ENCODE data around the gene ATP11C. TPM values are rescaled to one million over a fixed set of nuclear protein-coding genes. Genes with fewer than 3 reads are reported as not detected.

The ATP11C gene
- total and polyA plus RNA-seq, 2 of the 4 experiments (the other 2 are of a cell fraction), result 19.3 to 40.0 TPM

DNA sequence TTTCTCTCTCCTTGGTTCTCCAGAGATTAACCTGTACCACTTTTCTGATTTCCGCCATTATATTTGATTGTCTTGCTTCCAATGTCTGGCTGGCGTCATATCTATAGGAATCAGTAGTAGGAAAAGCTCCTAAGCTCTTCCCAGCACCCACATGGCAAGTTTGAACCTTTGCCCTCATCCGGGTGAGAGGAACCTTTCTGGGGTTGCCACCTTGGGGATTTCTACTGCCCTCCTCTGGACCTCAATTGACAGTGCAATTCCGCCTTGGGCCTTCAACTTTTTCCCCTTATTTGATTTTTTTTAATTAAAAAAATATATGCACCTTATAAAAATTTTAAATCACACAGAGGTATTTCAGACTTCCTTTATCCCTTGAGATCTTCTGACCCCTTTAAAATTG is 34.4 kb upstream of the ATP11C start:
- no peak for ATAC-seq (ENCODE audit: low read depth)
- Histone ChIP-seq H3K9ac (ENCODE audit: low read depth, low read length) (no peak overlapping the region), H3K23ac (ENCODE audit: low read depth, low read length) (no peak overlapping the region), H3K36me3 (ENCODE audit: control insufficient read depth, insufficient read depth, low read length) (no peaks in the 10 kb centered on the region), H3K4me1 (ENCODE audit: control insufficient read depth, insufficient read depth, low read length) (no peaks in the 10 kb centered on the region), H3K9me3 (ENCODE audit: control insufficient read depth, insufficient read depth, low read length) (no peaks in the 10 kb centered on the region), H3K56ac (ENCODE audit: extremely low read depth, insufficient read depth, low read length) (no peak overlapping the region), H2BK5ac (ENCODE audit: low read depth, low read length, poor library complexity, severe bottlenecking) (no peak overlapping the region), H2BK20ac (ENCODE audit: low read depth, low read length) (no peak overlapping the region), H3K27me3 (ENCODE audit: control insufficient read depth, insufficient read depth, low read length) (no peaks in the 10 kb centered on the region; the same call in 1 of the 2 replicates), H4K20me1 (ENCODE audit: insufficient read depth, low read length) (no peaks in the 10 kb centered on the region), H3K4ac (ENCODE audit: low read depth, low read length) (no peak overlapping the region), H2BK120ac (ENCODE audit: low read depth, low read length) (no peak overlapping the region), H3K27ac (ENCODE audit: insufficient read depth, low read length) (no peak overlapping the region), H3K79me1 (ENCODE audit: low read depth in 1 of 2, low read length in 2 of 2) (no peaks in the 10 kb centered on the region), H2AK9ac (replicated peaks; ENCODE audit: low read depth, low read length, poor library complexity) (no peak overlapping the region), H2BK15ac (ENCODE audit: low read depth, low read length) (no peak overlapping the region), H2AK5ac (ENCODE audit: low read depth, low read length) (no peak overlapping the region), H3K18ac (ENCODE audit: low read depth, low read length) (no peak overlapping the region), H4K5ac (ENCODE audit: low read depth, low read length) (no peak overlapping the region), H2AFZ (replicated peaks; ENCODE audit: low read length, poor library complexity) (no peak overlapping the region), H3K9me1 (ENCODE audit: insufficient read depth, low read length) (no peaks in the 10 kb centered on the region), H3K14ac (replicated peaks; ENCODE audit: low read depth, low read length) (no peak overlapping the region), H4K8ac (ENCODE audit: low read depth in 2 of 2, low read length in 2 of 2) (no peak overlapping the region), H4K91ac (ENCODE audit: insufficient read depth, low read depth, low read length) (no peak overlapping the region), H3K4me3 (ENCODE audit: insufficient read depth, low read depth, low read length) (no peak overlapping the region), H3K4me2 (ENCODE audit: low read depth, low read length) (no peak overlapping the region)
- CTCF ChIA-PET, result interaction anchor here (0.6 kb wide), 1 partner anchor 11 kb away, joined by 3 read pairs; no protein-coding TSS in a partner anchor
- TF ChIP-seq RAD21 (IDR thresholded peaks at IDR 0.05; ENCODE audit: low read length) (peak; percentile 44), RCOR1 (IDR thresholded peaks at IDR 0.05; ENCODE audit: insufficient replicate concordance, low read length) (no peak), CTCF (conservative IDR thresholded peaks at IDR 0.05; ENCODE audit: low read depth, low read length) (peak; percentile 37), SMC3 (IDR thresholded peaks at IDR 0.05; ENCODE audit: low read depth, low read length) (peak; percentile 34; the same call in 1 of the 2 replicates), NFE2L2 (IDR thresholded peaks at IDR 0.05; ENCODE audit: low read depth, low read length) (no peak), CEBPB (IDR thresholded peaks at IDR 0.05; ENCODE audit: low read depth, low read length) (no peak), MAZ (IDR thresholded peaks at IDR 0.05; ENCODE audit: borderline replicate concordance, low read depth, low read length) (no peak), RFX5 (IDR thresholded peaks at IDR 0.05; ENCODE audit: low read depth, low read length) (no peak), FOS (IDR thresholded peaks at IDR 0.05; ENCODE audit: low read depth, low read length) (no peak), CHD1 (IDR thresholded peaks at IDR 0.05; ENCODE audit: low read depth, low read length) (no peak), POLR2A (IDR thresholded peaks at IDR 0.05; ENCODE audit: low read depth, low read length) (no peak), MXI1 (IDR thresholded peaks at IDR 0.05; ENCODE audit: borderline replicate concordance, low read depth, low read length) (no peak)
- TF ChIP-seq, protein P1, sequence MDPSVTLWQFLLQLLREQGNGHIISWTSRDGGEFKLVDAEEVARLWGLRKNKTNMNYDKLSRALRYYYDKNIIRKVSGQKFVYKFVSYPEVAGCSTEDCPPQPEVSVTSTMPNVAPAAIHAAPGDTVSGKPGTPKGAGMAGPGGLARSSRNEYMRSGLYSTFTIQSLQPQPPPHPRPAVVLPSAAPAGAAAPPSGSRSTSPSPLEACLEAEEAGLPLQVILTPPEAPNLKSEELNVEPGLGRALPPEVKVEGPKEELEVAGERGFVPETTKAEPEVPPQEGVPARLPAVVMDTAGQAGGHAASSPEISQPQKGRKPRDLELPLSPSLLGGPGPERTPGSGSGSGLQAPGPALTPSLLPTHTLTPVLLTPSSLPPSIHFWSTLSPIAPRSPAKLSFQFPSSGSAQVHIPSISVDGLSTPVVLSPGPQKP (IDR thresholded peaks at IDR 0.05; ENCODE audit: borderline replicate concordance, low read depth, low read length), result no peak
- TF ChIP-seq, protein P2, sequence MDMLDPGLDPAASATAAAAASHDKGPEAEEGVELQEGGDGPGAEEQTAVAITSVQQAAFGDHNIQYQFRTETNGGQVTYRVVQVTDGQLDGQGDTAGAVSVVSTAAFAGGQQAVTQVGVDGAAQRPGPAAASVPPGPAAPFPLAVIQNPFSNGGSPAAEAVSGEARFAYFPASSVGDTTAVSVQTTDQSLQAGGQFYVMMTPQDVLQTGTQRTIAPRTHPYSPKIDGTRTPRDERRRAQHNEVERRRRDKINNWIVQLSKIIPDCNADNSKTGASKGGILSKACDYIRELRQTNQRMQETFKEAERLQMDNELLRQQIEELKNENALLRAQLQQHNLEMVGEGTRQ (IDR thresholded peaks at IDR 0.05; ENCODE audit: low read depth, low read length), result no peak
- in situ Hi-C loops (cut with MboI; ENCODE audit: low sequenced_read_pairs), result no loop called here
- no peak for DNase-seq
- no TSS peak for BruUV-seq (replicated peaks)
- intact Hi-C loops (cut with micrococcal nuclease), result no loop called here
- no CpG with 5 or more reads among the region's 4 CpGs for WGBS, 2 experiments (ENCODE audit: extremely low coverage in 2 of 2, insufficient read length in 1 of 2)
- POLR2A ChIA-PET (ENCODE audit: unreplicated experiment), result no interaction called here
- dilution Hi-C loops (cut with HindIII; ENCODE audit: low sequenced_read_pairs, unreplicated experiment), result no loop called here
